IPS-18a (cell line): Measurements from ENCODE around the gene KRTAP10-11.

ENCODE experiments used
- H3K27ac ChIP-seq: one replicate; pipeline ENCODE4 v1.5.1; 2013; ENCODE audit warnings: low read length
- H3K27me3 ChIP-seq: one replicate; pipeline ENCODE4 v1.6.1; 2013; ENCODE audit warnings: mild to moderate bottlenecking, low read length; ENCODE audit not compliant: control insufficient read depth, insufficient read depth
- H3K36me3 ChIP-seq: one replicate; pipeline ENCODE4 v1.6.1; 2013; ENCODE audit warnings: low read depth, low read length; ENCODE audit not compliant: control insufficient read depth
- H3K4me1 ChIP-seq: one replicate; pipeline ENCODE4 v1.6.1; 2013; ENCODE audit warnings: low read depth, low read length; ENCODE audit not compliant: control insufficient read depth
- H3K4me3 ChIP-seq: one replicate; pipeline ENCODE4 v1.5.1; 2013; ENCODE audit warnings: low read length
- H3K9ac ChIP-seq: one replicate; pipeline ENCODE4 v1.6.1; 2013; ENCODE audit warnings: mild to moderate bottlenecking, low read length, moderate library complexity
- H3K9me3 ChIP-seq: one replicate; pipeline ENCODE4 v1.6.1; 2013; ENCODE audit warnings: low read depth, low read length; ENCODE audit not compliant: control insufficient read depth

The KRTAP10-11 gene

DNA sequence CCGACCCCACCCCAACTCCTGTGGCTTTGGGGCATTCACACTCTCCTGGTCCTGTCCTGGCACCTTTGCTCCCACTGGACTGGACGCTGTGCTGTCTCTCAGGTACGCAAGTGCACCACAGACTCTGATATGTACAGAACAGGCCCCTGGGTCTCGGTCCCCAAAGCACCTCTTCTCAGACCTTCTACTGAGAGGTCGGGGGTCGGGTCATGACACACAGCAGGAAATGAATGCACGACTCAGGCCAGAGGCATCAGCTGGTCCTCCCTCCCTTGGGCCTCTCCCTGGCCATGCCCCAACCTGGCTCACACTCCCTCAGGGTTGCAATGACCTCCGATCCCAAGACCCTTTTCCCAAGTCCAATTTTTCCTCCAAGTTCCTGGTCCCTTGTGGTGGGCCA lies 49.0 kb downstream of the KRTAP10-11 start:
- Histone ChIP-seq H3K9ac (no peak overlapping the region), H3K4me3 (no peak overlapping the region), H3K27ac (no peak overlapping the region), H3K9me3 (peaks cover 12% of the 10 kb centered on the region), H3K27me3 (no peaks in the 10 kb centered on the region), H3K36me3 (no peaks in the 10 kb centered on the region), H3K4me1 (peaks cover 15% of the 10 kb centered on the region)

- Histone ChIP-seq H3K27me3 (no peaks in the 10 kb centered on the region), H3K4me1 (peaks cover 17% of the 10 kb centered on the region), H3K4me3 (no peak overlapping the region), H3K36me3 (no peaks in the 10 kb centered on the region), H3K9ac (no peak overlapping the region), H3K9me3 (peaks cover 12% of the 10 kb centered on the region), H3K27ac (no peak overlapping the region)
These were observed 49.4 kb downstream of the KRTAP10-11 start for GRCh38 chr21:44695641-44696040.

- Histone ChIP-seq H3K27me3 (no peaks in the 10 kb centered on the region), H3K9me3 (peaks cover 12% of the 10 kb centered on the region), H3K36me3 (no peaks in the 10 kb centered on the region), H3K27ac (no peak overlapping the region), H3K9ac (no peak overlapping the region), H3K4me3 (no peak overlapping the region), H3K4me1 (peaks cover 19% of the 10 kb centered on the region)
These were observed 50.4 kb downstream of the KRTAP10-11 start for GRCh38 chr21:44696572-44696971.
